GM18870 (cell line): ENCODE data around the gene SRCAP.

ENCODE experiments used
- ATAC-seq: cut with Tn5 transposase; IDR thresholded peaks from one replicate; pipeline ENCODE4 v1.9.1; 2021; ENCODE audit warnings: moderate library complexity; ENCODE audit not compliant: unreplicated experiment

SRCAP gene

GRCh38 chr16:30698816-30699614 is at the start of gene SRCAP:
Gene SRCAP (plus strand): TSS chr16:30699171. CDS start chr16:30700825, 1,654 bp downstream.
- peak; percentile 23 for ATAC-seq

- ATAC-seq, result no peak
Observed at GRCh38 chr16:30649725-30650368, 49.1 kb upstream of the SRCAP start.

GRCh38 chr16:30650369-30651123 is 48.4 kb upstream of the SRCAP start, which contains the start of gene PRR14:
Gene PRR14 (plus strand): TSS chr16:30650960. CDS start chr16:30651646, 686 bp downstream.
- peak; percentile 74 for ATAC-seq

- no peak for ATAC-seq
Observed at GRCh38 chr16:30651124-30652004, 47.6 kb upstream of the SRCAP start.

GRCh38 chr16:30652005-30652296 is 47.0 kb upstream of the SRCAP start:
- no peak for ATAC-seq

GRCh38 chr16:30652718-30653117 is 46.3 kb upstream of the SRCAP start:
- no peak for ATAC-seq

- no peak for ATAC-seq
Observed at GRCh38 chr16:30654856-30655255, 44.1 kb upstream of the SRCAP start.

- ATAC-seq, result no peak
Observed at GRCh38 chr16:30655815-30656347, 43.1 kb upstream of the SRCAP start.

GRCh38 chr16:30656388-30656787 is 42.6 kb upstream of the SRCAP start:
- no peak for ATAC-seq

- ATAC-seq, result no peak
Observed at GRCh38 chr16:30656974-30657865, 41.8 kb upstream of the SRCAP start.

- ATAC-seq, result peak; percentile 83
Observed at GRCh38 chr16:30657866-30658730, 40.9 kb upstream of the SRCAP start, which contains the start of gene FBRS. Gene FBRS (plus strand): TSS chr16:30658431. CDS start chr16:30659519, 1,088 bp downstream.

- ATAC-seq, result peak; percentile 29
Observed at GRCh38 chr16:30658731-30659506, 40.1 kb upstream of the SRCAP start.

- no peak for ATAC-seq
Observed at GRCh38 chr16:30659507-30660423, 39.2 kb upstream of the SRCAP start.

- ATAC-seq, result no peak
Observed at GRCh38 chr16:30660424-30661261, 38.3 kb upstream of the SRCAP start.

- ATAC-seq, result no peak
Observed at GRCh38 chr16:30662449-30662848, 36.5 kb upstream of the SRCAP start.

GRCh38 chr16:30663038-30663437 is 35.9 kb upstream of the SRCAP start:
- ATAC-seq, result no peak
